GM12891 (cell line): ENCODE results near the gene PRKAG3.

Experiments
- POLR2A ChIP-seq: IDR thresholded peaks from 2 replicates; pipeline ENCODE4 v1.6.1; 2011; ENCODE audit warnings: low read depth, low read length, control low read depth
- POLR2AphosphoS5 ChIP-seq: IDR thresholded peaks from 2 replicates; pipeline ENCODE4 v1.6.1; 2011; ENCODE audit warnings: low read depth, low read length, control low read depth
- TAF1 ChIP-seq: IDR thresholded peaks from 2 replicates; pipeline ENCODE4 v1.6.1; 2011; ENCODE audit warnings: low read depth, low read length, control low read depth

DNA sequence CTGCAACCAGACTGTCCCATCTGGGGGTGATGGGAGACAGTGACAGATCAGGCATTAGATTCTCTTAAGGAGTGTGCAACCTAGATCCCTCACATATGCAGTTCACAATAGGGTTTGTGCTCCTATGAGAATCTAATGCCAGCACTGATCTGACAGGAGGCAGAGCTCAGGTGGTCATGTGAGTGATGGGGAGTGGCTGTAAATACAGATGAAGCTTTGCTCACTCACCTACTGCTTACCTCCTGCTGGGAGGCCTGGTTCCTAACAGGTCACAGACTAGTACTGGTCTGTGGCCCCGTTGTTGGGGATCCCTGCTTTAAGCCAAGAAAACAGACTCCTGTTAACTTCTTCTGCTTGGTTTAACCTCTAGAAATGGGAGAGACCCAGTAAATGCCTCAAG, 46.5 kb downstream of the PRKAG3 start:
- no peak for TF ChIP-seq POLR2A
- no peak for TF ChIP-seq TAF1
- TF ChIP-seq POLR2AphosphoS5, result no peak
